Stomach (tissue), 4 donors: ENCODE results near the gene SPATA1.

ENCODE experiments used
- CTCF ChIP-seq, 7 experiments: fragments of 450-650 bp in 4 of 7; fragments of 200-600 bp in 3 of 7; sonication (generic) in 3 of 7; IDR thresholded peaks; one replicate each; pipeline ENCODE4 v1.5.1; 2016 to 2019; ENCODE audit warnings: antibody characterized with exemption in 7 of 7, control low read depth in 2 of 7, mild to moderate bottlenecking in 1 of 7
- EP300 ChIP-seq: sonication (generic); formaldehyde crosslinking; IDR thresholded peaks from one replicate; pipeline ENCODE4 v1.6.1; 2017; ENCODE audit warnings: antibody characterized with exemption
- POLR2A ChIP-seq, 4 donors: fragments of 450-650 bp; IDR thresholded peaks; one replicate each; pipeline ENCODE4 v1.6.1; 2016; ENCODE audit warnings: antibody characterized with exemption in 4 of 4, control low read depth in 2 of 4, mild to moderate bottlenecking in 1 of 4, moderate library complexity in 1 of 4
- POLR2AphosphoS5 ChIP-seq, 3 donors: sonication (generic); formaldehyde crosslinking; IDR thresholded peaks; one replicate each; pipeline ENCODE4 v1.6.1; 2016; ENCODE audit warnings: antibody characterized with exemption in 3 of 3

- no peak for TF ChIP-seq EP300
- no peak for TF ChIP-seq CTCF (IDR thresholded peaks at IDR 0.05)
- TF ChIP-seq POLR2AphosphoS5 (IDR thresholded peaks at IDR 0.05): no peak
- TF ChIP-seq POLR2A (IDR thresholded peaks at IDR 0.05): no peak
These were observed 77.5 kb downstream of the SPATA1 start for GRCh38 chr1:84583648-84584047.
